Transverse colon (tissue), 4 donors: ENCODE results near the gene GNG4.

Source experiments
- POLR2AphosphoS5 ChIP-seq, 3 donors: sonication (generic); formaldehyde crosslinking; IDR thresholded peaks; one replicate each; pipeline ENCODE4 v1.6.1; 2016; ENCODE audit warnings: antibody characterized with exemption in 3 of 3
- TF ChIP-seq, protein P1 (sequence below), 5 experiments: fragments of 200-600 bp in 3 of 5; fragments of 450-650 bp in 2 of 5; sonication (generic) in 3 of 5; IDR thresholded peaks; 1 replicate in 2 of 5; 2 replicates in 3 of 5; pipeline ENCODE4 v1.5.1; 2016 to 2017; ENCODE audit warnings: antibody characterized with exemption in 5 of 5, inconsistent platforms in 3 of 5, mild to moderate bottlenecking in 2 of 5, moderate library complexity in 1 of 5

DNA sequence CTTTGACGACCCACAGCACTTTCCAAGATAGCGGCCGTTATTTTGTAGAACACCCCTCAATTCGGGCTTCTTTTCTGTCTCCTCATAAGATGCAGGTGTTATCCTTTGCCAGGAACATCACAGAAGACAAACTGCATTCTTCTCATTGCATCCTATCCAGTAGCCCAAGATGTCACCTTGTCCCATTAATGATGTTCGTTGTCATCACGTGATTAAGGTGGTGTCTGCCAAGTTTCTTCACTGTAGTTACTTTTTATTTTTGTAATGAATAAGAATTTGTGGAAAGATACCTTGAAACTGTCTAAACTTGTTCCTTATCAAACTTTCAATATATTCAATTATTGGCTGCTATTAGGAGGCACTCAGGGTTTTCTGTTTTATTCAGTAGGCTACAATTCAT, 39.4 kb downstream of the GNG4 start:
- TF ChIP-seq, protein P1, sequence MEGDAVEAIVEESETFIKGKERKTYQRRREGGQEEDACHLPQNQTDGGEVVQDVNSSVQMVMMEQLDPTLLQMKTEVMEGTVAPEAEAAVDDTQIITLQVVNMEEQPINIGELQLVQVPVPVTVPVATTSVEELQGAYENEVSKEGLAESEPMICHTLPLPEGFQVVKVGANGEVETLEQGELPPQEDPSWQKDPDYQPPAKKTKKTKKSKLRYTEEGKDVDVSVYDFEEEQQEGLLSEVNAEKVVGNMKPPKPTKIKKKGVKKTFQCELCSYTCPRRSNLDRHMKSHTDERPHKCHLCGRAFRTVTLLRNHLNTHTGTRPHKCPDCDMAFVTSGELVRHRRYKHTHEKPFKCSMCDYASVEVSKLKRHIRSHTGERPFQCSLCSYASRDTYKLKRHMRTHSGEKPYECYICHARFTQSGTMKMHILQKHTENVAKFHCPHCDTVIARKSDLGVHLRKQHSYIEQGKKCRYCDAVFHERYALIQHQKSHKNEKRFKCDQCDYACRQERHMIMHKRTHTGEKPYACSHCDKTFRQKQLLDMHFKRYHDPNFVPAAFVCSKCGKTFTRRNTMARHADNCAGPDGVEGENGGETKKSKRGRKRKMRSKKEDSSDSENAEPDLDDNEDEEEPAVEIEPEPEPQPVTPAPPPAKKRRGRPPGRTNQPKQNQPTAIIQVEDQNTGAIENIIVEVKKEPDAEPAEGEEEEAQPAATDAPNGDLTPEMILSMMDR (IDR thresholded peaks at IDR 0.05): no peak
- TF ChIP-seq POLR2AphosphoS5 (IDR thresholded peaks at IDR 0.05): no peak
